Karpas-422 (cell line): ENCODE results near the gene ASCC3. TPM values are rescaled to one million over a fixed set of nuclear protein-coding genes. Genes with fewer than 3 reads are reported as not detected.

Experiments
- DNase-seq: peaks from one replicate; pipeline ENCODE4 v3.0.0-alpha.2; 2015
- H2AFZ ChIP-seq: fragments of 200-600 bp; sonication (generic); 2 replicates; pipeline ENCODE4 v1.6.1; 2014; ENCODE audit warnings: antibody characterized with exemption, low read length, mixed read lengths
- H3K27ac ChIP-seq: fragments of 200-600 bp; sonication (generic); 2 replicates; pipeline ENCODE4 v1.5.1; 2014; ENCODE audit warnings: mild to moderate bottlenecking, low read length, moderate library complexity
- H3K27me3 ChIP-seq: fragments of 200-600 bp; sonication (generic); 2 replicates; pipeline ENCODE4 v1.6.1; 2014; ENCODE audit warnings: low read length, mixed read lengths
- H3K36me3 ChIP-seq: fragments of 200-600 bp; sonication (generic); 2 replicates; pipeline ENCODE4 v1.6.1; 2014; ENCODE audit warnings: low read length, mixed read lengths; ENCODE audit not compliant: insufficient read depth
- H3K4me1 ChIP-seq: fragments of 200-600 bp; sonication (generic); 2 replicates; pipeline ENCODE4 v1.6.1; 2014; ENCODE audit warnings: mild to moderate bottlenecking, low read length, mixed read lengths
- H3K4me2 ChIP-seq: fragments of 200-600 bp; sonication (generic); 2 replicates; pipeline ENCODE4 v1.6.1; 2014; ENCODE audit warnings: low read length, low read depth, mild to moderate bottlenecking; ENCODE audit not compliant: poor library complexity, severe bottlenecking
- H3K4me3 ChIP-seq: fragments of 200-600 bp; sonication (generic); 2 replicates; pipeline ENCODE4 v1.5.1; 2014; ENCODE audit warnings: mild to moderate bottlenecking, antibody characterized with exemption, low read length, mixed read lengths
- H3K79me2 ChIP-seq: fragments of 200-600 bp; sonication (generic); 2 replicates; pipeline ENCODE4 v1.6.1; 2014; ENCODE audit warnings: mild to moderate bottlenecking, low read length, mixed read lengths
- H3K9ac ChIP-seq: fragments of 200-600 bp; sonication (generic); 2 replicates; pipeline ENCODE4 v1.6.0; 2014; ENCODE audit warnings: low read length
- H3K9me2 ChIP-seq: fragments of 200-600 bp; sonication (generic), shearing (Covaris generic); replicated peaks from 2 replicates; pipeline ENCODE4 v1.6.0; 2014; ENCODE audit warnings: mild to moderate bottlenecking, low read length, moderate library complexity; ENCODE audit not compliant: insufficient read depth
- H3K9me3 ChIP-seq: fragments of 300-700, 200-600 bp; sonication (generic); 2 replicates; pipeline ENCODE4 v1.6.1; 2014; ENCODE audit warnings: low read length, mixed read lengths
- H4K20me1 ChIP-seq: fragments of 200-600 bp; sonication (generic); 2 replicates; pipeline ENCODE4 v1.6.1; 2014; ENCODE audit warnings: mild to moderate bottlenecking, antibody characterized with exemption, low read length, low read depth; ENCODE audit not compliant: insufficient read depth
- total RNA-seq: library from RNA; depleted of rRNA; stranded (reverse); fragments of >200 nt; shearing (Covaris generic); gene quantifications from 2 replicates; pipeline ENCODE4 v1.2.3, GENCODE V29; 2014; ENCODE audit warnings: low replicate concordance

The ASCC3 gene
- total RNA-seq, 1 experiment from 2014 or later, result 56.2 TPM

DNA sequence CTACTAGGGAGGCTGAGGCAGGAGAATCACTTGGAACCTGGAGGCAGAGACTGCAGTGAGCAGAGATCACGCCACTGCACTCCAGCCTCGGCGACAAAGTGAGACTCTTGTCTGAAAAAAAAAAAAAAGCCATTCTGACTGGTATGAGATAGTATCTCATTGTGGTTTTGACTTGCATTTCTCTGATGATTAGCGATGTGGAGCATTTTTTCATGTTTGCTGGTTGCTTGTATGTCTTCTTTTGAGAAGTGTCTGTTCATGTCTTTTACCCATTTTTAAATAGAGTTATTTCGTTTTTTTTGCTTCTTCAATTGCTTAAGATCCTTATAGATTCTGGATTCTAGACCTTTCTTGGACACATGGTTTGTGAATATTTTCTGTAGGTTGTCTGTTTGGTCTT is 312.9 kb downstream of the ASCC3 start:
- H3K9me2 ChIP-seq, result no peaks in the 10 kb centered on the region
- H3K36me3 ChIP-seq, result peaks cover 15% of the 10 kb centered on the region
- H3K79me2 ChIP-seq, result no peaks in the 10 kb centered on the region
- no peak for DNase-seq
- H3K9me3 ChIP-seq, result no peaks in the 10 kb centered on the region
- no peaks in the 10 kb centered on the region for H4K20me1 ChIP-seq
- H3K4me2 ChIP-seq, result no peak overlapping the region
- no peaks in the 10 kb centered on the region for H3K4me1 ChIP-seq
- no peak overlapping the region for H3K4me3 ChIP-seq
- H3K9ac ChIP-seq, result no peak overlapping the region
- no peak overlapping the region for H3K27ac ChIP-seq
- no peak overlapping the region for H2AFZ ChIP-seq
- H3K27me3 ChIP-seq, result no peaks in the 10 kb centered on the region

DNA sequence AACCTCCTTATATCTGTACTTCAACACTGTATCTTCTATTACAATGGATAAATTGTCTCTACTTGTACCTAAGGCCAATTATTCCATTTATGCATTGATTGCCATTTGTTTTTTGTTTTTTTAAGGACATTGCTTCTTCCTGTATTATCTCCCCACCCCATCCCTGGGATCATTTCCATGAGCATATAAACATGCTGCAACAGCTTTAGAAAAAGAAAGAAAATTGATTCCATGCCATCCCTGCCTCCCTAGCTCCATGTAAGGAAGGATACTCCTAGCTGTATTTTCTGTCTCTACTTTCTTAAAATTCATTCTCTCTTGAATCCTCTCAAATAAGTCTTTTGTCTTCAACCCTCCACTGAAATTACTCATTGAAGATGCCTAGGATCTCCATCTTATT is 314.6 kb downstream of the ASCC3 start:
- H2AFZ ChIP-seq, result no peak overlapping the region
- no peak overlapping the region for H3K4me3 ChIP-seq
- H3K9me3 ChIP-seq, result no peaks in the 10 kb centered on the region
- no peak overlapping the region for H3K9ac ChIP-seq
- no peaks in the 10 kb centered on the region for H3K4me1 ChIP-seq
- H4K20me1 ChIP-seq, result no peaks in the 10 kb centered on the region
- no peak overlapping the region for H3K4me2 ChIP-seq
- no peaks in the 10 kb centered on the region for H3K79me2 ChIP-seq
- no peak for DNase-seq
- H3K27ac ChIP-seq, result no peak overlapping the region
- H3K27me3 ChIP-seq, result no peaks in the 10 kb centered on the region
- H3K9me2 ChIP-seq, result no peaks in the 10 kb centered on the region
- peaks cover 7% of the 10 kb centered on the region; the same call in 1 of the 2 replicates for H3K36me3 ChIP-seq

DNA sequence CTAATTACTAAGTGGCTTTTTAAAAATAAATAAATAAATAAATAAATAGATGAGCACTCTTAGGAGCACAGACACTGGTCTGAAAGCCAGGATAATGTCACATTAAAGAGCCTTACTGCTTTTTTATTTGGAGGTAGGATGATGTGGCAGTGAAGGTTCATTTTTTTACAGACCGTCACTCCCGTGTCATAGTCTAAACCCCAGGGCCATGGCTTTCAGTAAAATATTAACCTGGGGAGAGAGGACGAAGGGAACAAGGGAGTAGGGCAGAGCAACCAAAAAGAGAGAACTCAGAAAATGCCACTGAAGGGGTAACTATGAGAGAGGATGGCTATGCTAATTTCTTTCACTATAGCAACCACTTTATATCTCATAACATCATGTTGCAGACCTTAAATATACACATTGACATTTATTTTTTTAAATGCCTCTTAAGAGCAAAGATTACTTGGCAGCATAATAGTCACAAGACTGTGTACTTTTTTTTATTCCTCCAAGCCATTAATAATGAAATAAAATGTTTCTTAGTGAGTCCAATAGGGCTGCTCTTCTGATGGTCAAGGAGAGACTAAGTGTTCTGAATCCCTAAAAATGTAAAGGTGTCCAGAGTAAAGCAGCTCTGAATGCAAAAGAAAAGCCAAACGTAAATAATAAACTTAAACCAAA is 315.6 kb downstream of the ASCC3 start:
- Histone ChIP-seq H3K79me2 (no peaks in the 10 kb centered on the region), H3K27ac (no peak overlapping the region), H3K4me1 (no peaks in the 10 kb centered on the region), H4K20me1 (no peaks in the 10 kb centered on the region), H3K9ac (no peak overlapping the region), H3K9me2 (no peaks in the 10 kb centered on the region), H3K4me3 (no peak overlapping the region), H2AFZ (no peak overlapping the region), H3K9me3 (no peaks in the 10 kb centered on the region), H3K36me3 (no peaks in the 10 kb centered on the region; the same call in 1 of the 2 replicates), H3K27me3 (no peaks in the 10 kb centered on the region), H3K4me2 (no peak overlapping the region)
- DNase-seq, result no peak

DNA sequence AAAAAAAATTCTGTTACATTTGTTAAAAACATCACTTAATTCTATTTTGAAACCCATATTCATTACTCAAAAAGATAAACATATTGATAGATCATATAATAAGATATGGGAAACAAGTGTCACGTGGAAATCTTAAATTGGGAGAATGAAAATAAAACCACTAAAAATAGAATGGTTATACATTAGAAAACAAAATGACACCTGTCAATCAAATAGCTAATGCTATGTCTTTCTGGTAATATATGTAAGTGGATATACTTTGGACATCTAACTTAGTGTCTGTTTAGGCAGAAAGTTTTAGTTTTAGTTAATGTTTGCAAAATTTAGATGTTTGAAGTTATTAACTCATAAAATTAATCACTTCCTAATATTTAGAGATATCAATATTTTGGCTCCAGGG is 321.3 kb downstream of the ASCC3 start:
- no peaks in the 10 kb centered on the region for H3K36me3 ChIP-seq
- H3K27ac ChIP-seq, result no peak overlapping the region
- no peaks in the 10 kb centered on the region for H3K9me3 ChIP-seq
- no peak overlapping the region for H3K4me2 ChIP-seq
- H3K4me3 ChIP-seq, result no peak overlapping the region
- no peaks in the 10 kb centered on the region for H4K20me1 ChIP-seq
- no peak overlapping the region for H3K9ac ChIP-seq
- no peaks in the 10 kb centered on the region for H3K79me2 ChIP-seq
- DNase-seq, result no peak
- no peaks in the 10 kb centered on the region for H3K9me2 ChIP-seq
- no peaks in the 10 kb centered on the region for H3K4me1 ChIP-seq
- H3K27me3 ChIP-seq, result no peaks in the 10 kb centered on the region
- no peak overlapping the region for H2AFZ ChIP-seq

DNA sequence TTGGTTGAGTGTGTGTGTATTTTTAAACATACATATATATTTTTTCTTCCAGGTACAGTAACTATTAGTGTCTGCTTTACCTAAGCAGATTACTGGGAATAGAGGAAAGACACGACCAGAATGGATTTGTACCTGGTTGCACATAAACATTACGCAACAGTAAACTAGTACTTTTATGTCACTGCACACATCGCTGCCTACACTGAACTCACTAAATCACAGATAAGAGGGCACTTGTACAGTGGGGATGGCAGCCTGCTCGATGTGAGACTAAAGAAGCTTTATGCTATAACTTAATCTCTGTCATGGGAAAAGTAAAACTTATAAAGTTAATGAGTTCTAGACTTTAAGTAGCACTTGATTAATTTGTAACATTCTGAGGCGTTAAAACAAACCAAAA is 326.9 kb downstream of the ASCC3 start:
- Histone ChIP-seq H3K27me3 (no peaks in the 10 kb centered on the region), H3K36me3 (no peaks in the 10 kb centered on the region), H3K4me3 (no peak overlapping the region), H3K9me3 (no peaks in the 10 kb centered on the region), H3K79me2 (no peaks in the 10 kb centered on the region), H3K4me1 (peaks cover 3% of the 10 kb centered on the region), H3K9me2 (no peaks in the 10 kb centered on the region), H3K4me2 (no peak overlapping the region), H3K27ac (no peak overlapping the region), H2AFZ (no peak overlapping the region), H4K20me1 (no peaks in the 10 kb centered on the region), H3K9ac (no peak overlapping the region)
- DNase-seq, result no peak

DNA sequence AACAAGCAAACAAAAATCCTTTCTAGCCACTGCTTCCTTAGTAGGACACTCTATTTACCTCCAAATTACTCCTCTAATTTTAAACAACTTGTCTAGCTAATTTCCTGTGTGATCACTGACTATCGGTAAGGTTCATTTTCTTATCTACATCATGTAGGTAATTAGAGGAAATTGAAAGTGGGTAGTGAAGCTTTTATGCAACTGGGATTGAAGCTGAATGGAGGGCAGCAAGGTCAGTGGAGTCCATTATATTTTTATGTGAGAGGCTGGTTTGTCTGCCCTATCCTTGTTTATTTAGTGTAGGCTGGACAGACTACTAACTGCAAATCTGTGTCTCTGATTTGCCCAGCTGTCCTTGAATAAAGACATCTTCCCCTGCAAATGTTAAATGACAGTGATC is 327.9 kb downstream of the ASCC3 start:
- H2AFZ ChIP-seq, result no peak overlapping the region
- no peak overlapping the region for H3K9ac ChIP-seq
- no peak overlapping the region for H3K4me2 ChIP-seq
- H3K36me3 ChIP-seq, result no peaks in the 10 kb centered on the region
- DNase-seq, result no peak
- no peak overlapping the region for H3K27ac ChIP-seq
- no peaks in the 10 kb centered on the region for H3K9me3 ChIP-seq
- H3K9me2 ChIP-seq, result no peaks in the 10 kb centered on the region
- H4K20me1 ChIP-seq, result no peaks in the 10 kb centered on the region
- peaks cover 3% of the 10 kb centered on the region for H3K4me1 ChIP-seq
- H3K79me2 ChIP-seq, result no peaks in the 10 kb centered on the region
- no peaks in the 10 kb centered on the region for H3K27me3 ChIP-seq
- no peak overlapping the region for H3K4me3 ChIP-seq

DNA sequence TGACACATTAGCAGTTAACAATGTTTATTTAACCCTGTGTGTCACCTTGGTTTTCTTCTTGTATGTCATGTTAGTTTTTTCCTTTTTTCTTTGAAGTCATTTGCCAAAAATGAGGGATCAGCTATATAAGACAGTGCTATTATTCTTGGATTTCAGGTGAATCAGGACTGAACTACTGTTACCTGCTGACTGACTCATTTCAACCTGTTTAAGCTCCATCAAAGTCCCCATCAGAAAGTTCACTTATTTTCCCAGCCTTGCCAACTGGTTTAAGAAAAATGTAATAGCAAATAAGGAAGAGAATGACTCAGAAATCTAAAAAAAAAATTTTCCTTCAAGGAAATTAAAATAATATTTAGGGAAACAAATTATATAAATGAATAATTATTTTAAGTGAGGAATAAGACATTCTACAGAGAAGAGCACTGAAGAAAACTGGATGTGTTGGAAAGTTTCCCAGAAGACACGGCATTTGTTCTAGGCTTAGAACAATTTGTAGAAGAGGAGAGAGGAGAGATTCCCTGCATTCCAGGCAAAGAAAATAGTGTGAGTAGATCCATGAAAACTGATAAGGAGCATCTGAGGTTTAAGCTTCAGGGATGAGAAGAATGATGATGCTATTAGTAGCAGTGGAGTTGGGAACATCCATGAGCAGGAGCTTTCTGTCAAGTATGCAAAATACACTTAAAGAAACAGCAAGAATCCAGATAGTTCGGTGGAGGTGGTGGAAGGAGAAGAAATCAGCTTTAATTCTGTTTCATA is 331.5 kb downstream of the ASCC3 start:
- Histone ChIP-seq H4K20me1 (no peaks in the 10 kb centered on the region), H3K27me3 (no peaks in the 10 kb centered on the region), H3K4me2 (no peak overlapping the region), H3K36me3 (no peaks in the 10 kb centered on the region), H3K9ac (no peak overlapping the region), H3K4me3 (no peak overlapping the region), H2AFZ (no peak overlapping the region), H3K9me3 (no peaks in the 10 kb centered on the region), H3K79me2 (no peaks in the 10 kb centered on the region), H3K9me2 (no peaks in the 10 kb centered on the region), H3K27ac (no peak overlapping the region), H3K4me1 (peaks cover 3% of the 10 kb centered on the region)
- DNase-seq, result no peak

DNA sequence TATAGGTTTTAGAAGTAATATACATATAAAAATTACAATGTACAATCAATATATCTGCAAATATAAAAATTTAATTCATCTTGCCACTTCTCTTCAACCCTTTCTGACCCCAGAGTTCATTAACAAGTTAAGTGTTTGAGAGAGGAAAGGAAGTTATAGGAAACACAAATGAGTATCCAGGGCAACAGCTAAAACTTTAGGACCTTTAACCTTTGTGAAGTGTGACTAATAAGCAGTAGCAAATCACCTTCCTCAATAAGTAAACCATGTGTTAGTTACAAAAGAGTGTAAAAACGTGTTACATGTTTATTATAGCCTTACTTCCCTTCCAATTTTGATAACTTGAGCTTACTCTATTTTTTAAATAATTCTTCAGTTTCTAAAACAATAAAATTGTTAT is 343.0 kb downstream of the ASCC3 start:
- Histone ChIP-seq H4K20me1 (no peaks in the 10 kb centered on the region), H3K27me3 (no peaks in the 10 kb centered on the region), H3K27ac (no peak overlapping the region), H3K9me3 (no peaks in the 10 kb centered on the region), H3K79me2 (no peaks in the 10 kb centered on the region), H3K4me3 (no peak overlapping the region), H2AFZ (no peak overlapping the region), H3K9ac (no peak overlapping the region), H3K36me3 (peaks cover 8% of the 10 kb centered on the region; the same call in 1 of the 2 replicates), H3K4me1 (peaks cover 5% of the 10 kb centered on the region), H3K4me2 (no peak overlapping the region), H3K9me2 (no peaks in the 10 kb centered on the region)
- DNase-seq, result no peak
